Endothelial cell (in vitro differentiated cells): ENCODE results near the gene EIF6. TPM values are rescaled to one million over a fixed set of nuclear protein-coding genes. Genes with fewer than 3 reads are reported as not detected.
A peak's percentile ranks its signal among the peaks of the same experiment; 100 is the strongest.
"Not testable (repeated sequence)": the region's sequence is repeated elsewhere in the genome, so short reads cannot be mapped to it uniquely, and the experiment has no call there.

Source experiments
- DNase-seq: peaks from one replicate; pipeline ENCODE4 v3.0.0; 2021; ENCODE audit warnings: low spot score
- H3K27ac Mint-ChIP-seq: one replicate; pipeline ENCODE4 v1.8.0; 2021; ENCODE audit warnings: mixed read lengths, inconsistent platforms; ENCODE audit not compliant: unreplicated experiment
- H3K27me3 Mint-ChIP-seq: one replicate; pipeline ENCODE4 v1.8.0; 2021; ENCODE audit warnings: mild to moderate bottlenecking, moderate library complexity, mixed read lengths, inconsistent platforms; ENCODE audit not compliant: unreplicated experiment
- H3K36me3 Mint-ChIP-seq: one replicate; pipeline ENCODE4 v1.8.0; 2021; ENCODE audit warnings: mild to moderate bottlenecking, low read depth, mixed read lengths, inconsistent platforms; ENCODE audit not compliant: unreplicated experiment
- H3K4me1 Mint-ChIP-seq: one replicate; pipeline ENCODE4 v1.8.0; 2021; ENCODE audit warnings: mild to moderate bottlenecking, mixed read lengths, inconsistent platforms; ENCODE audit not compliant: unreplicated experiment
- H3K4me3 Mint-ChIP-seq: one replicate; pipeline ENCODE4 v1.8.0; 2021; ENCODE audit warnings: mild to moderate bottlenecking, mixed read lengths, inconsistent platforms; ENCODE audit not compliant: unreplicated experiment
- H3K9me3 Mint-ChIP-seq: one replicate; pipeline ENCODE4 v1.8.0; 2021; ENCODE audit warnings: mixed read lengths, inconsistent platforms; ENCODE audit not compliant: unreplicated experiment
- total RNA-seq: library from RNA; stranded (reverse); fragmentation: NEBNext Ultra II Directional; extraction: Animal tissue kit (Norgen Biotek cat#: 25700); gene quantifications from one replicate; pipeline ENCODE4 v1.2.1, GENCODE V29; 2021; ENCODE audit not compliant: unreplicated experiment
- TF ChIP-seq, protein P1 (sequence below): fragments of 200-600 bp; sonication (generic); IDR thresholded peaks from one replicate; pipeline ENCODE4 v1.5.0; 2021; ENCODE audit warnings: antibody characterized with exemption; ENCODE audit not compliant: unreplicated experiment

The EIF6 gene
- total RNA-seq, 1 donor from 2014 or later = 120 TPM

DNA sequence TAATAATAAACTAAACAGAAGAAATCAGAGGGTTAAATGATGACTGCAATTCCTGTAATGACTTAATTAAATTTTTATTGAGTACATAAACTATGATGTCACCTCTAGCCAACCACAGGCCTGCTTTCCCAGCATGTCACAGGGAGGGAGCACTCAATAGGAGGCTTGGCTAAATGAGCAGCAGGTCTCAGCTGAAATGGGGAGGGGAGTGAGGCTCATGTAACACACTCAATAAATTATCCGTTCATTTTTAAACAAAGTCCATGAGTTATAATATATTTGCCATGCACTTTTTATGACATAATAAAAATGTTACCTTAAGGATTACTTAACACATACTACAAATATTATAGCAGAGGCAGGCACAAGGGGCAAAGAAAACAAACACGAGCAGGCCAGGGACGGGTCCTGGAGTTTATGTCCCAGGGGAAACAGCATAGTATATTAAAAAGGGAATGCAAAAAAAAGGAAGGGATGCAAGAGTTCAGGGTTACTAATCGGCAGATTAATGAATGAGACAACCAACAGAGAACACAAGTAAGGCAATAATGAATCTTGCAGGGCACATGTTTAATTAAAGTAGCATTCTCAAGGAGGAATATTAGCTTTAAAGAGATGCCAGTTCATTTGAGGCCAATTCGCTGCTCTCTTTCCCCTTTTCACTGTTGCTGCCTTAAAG, 34.8 kb upstream of the EIF6 start:
- TF ChIP-seq, protein P1, sequence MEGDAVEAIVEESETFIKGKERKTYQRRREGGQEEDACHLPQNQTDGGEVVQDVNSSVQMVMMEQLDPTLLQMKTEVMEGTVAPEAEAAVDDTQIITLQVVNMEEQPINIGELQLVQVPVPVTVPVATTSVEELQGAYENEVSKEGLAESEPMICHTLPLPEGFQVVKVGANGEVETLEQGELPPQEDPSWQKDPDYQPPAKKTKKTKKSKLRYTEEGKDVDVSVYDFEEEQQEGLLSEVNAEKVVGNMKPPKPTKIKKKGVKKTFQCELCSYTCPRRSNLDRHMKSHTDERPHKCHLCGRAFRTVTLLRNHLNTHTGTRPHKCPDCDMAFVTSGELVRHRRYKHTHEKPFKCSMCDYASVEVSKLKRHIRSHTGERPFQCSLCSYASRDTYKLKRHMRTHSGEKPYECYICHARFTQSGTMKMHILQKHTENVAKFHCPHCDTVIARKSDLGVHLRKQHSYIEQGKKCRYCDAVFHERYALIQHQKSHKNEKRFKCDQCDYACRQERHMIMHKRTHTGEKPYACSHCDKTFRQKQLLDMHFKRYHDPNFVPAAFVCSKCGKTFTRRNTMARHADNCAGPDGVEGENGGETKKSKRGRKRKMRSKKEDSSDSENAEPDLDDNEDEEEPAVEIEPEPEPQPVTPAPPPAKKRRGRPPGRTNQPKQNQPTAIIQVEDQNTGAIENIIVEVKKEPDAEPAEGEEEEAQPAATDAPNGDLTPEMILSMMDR = no peak
- DNase-seq = no peak
- no peaks in the 10 kb centered on the region for H3K36me3 Mint-ChIP-seq
- H3K4me1 Mint-ChIP-seq = peaks cover 36% of the 10 kb centered on the region
- H3K27me3 Mint-ChIP-seq = no peaks in the 10 kb centered on the region
- no peak overlapping the region for H3K27ac Mint-ChIP-seq
- H3K9me3 Mint-ChIP-seq = no peaks in the 10 kb centered on the region
- H3K4me3 Mint-ChIP-seq = no peak overlapping the region

DNA sequence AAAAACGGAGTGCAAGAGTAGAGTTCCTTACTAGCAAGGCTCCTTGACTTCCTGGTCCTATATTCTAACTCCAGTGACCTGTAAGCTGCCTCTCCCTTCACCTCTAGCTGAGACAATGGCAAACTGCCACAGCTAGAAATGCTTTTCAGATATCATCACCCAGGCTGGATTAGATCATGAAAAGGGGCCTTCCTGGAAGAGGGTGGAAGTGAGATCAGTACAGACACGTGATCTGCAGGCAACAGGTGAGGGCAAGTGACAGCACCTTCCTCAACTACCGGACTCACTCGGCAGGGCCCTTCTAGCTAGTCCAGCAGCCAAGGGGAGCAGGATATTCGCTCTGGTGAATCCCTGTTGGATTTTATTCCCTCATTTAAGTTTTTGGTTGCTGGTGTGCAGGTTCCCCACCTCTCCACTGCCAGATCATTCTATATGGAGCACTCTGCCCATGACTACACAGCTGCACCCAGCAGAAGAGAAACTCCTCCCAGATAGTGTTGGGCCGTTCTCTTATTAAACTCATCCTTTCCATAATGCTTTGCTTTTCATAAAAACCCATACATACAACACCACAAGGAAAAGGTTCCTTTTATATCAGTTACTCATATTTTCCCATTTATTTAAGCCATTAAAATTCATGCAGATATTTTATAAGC, 34.1 kb upstream of the EIF6 start:
- Mint-ChIP-seq H3K36me3 (no peaks in the 10 kb centered on the region), H3K27ac (no peak overlapping the region), H3K27me3 (no peaks in the 10 kb centered on the region), H3K9me3 (no peaks in the 10 kb centered on the region), H3K4me1 (peaks cover 36% of the 10 kb centered on the region), H3K4me3 (no peak overlapping the region)
- TF ChIP-seq, protein P1 = no peak
- DNase-seq = no peak

DNA sequence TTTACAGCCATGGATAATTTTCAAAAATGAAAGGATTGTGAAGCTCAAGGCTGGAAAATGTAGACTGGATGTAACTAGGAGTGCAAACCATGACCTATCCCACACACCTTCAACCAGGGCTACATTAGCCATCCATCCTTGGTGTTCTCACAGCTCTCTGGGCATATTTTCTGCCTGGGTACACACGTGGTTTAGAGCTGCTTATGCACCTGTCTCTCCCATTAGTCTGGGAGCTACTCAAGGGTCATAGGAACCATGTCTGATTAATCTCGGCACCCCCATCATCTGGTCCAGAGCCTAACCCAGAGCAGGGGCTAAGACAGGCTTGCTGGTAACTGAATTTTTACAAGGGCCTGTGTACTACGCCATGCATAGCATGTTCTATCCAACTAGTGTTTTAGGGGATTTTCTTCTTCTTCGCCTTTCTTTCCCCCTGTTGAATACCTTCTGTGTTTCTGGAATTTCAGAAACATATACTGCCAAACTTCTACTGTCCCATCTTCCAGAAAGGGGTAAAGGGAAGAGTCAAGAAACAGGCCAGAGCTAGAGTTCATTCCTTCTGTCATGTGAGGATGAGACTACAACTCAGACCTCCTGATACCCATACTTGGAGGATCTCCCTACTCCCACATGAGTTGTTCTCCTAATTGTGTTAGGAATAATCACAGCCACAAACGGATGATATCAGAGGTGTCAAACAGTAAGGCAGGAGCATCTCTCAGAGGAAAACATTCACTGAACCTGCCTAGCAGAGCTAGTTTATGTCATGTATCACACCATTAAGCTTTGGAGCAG, 33.0 kb upstream of the EIF6 start:
- no peak overlapping the region for H3K4me3 Mint-ChIP-seq

DNA sequence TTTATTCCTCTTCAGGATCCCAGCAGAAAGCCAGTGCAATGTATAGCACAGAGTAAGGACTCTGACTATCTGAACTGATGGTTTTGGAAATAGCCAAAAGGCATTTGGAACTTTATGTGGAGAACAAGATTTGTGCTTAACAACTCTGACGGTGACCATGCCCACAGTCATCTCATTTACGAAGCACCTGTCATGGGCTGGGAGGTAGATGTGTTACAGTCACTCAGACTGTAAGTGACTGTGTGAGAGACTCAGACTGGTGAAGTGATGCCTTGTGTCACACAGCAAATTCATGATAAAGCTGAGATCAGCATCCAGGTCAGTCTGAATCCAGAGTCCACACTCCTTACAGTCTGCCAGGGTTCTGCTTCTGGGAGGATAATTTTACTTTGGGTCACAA, 31.5 kb upstream of the EIF6 start:
- no peak overlapping the region for H3K4me3 Mint-ChIP-seq
- H3K9me3 Mint-ChIP-seq = no peaks in the 10 kb centered on the region
- H3K4me1 Mint-ChIP-seq = peaks cover 44% of the 10 kb centered on the region
- TF ChIP-seq, protein P1 = no peak
- no peaks in the 10 kb centered on the region for H3K27me3 Mint-ChIP-seq
- peak overlapping the region; percentile 26 for H3K27ac Mint-ChIP-seq
- no peaks in the 10 kb centered on the region for H3K36me3 Mint-ChIP-seq
- DNase-seq = no peak

More for the DNA sequence above, 33.0 kb upstream of the EIF6 start:
- Mint-ChIP-seq H3K4me1 (peaks cover 38% of the 10 kb centered on the region), H3K27me3 (no peaks in the 10 kb centered on the region), H3K36me3 (no peaks in the 10 kb centered on the region), H3K27ac (no peak overlapping the region), H3K9me3 (no peaks in the 10 kb centered on the region)
- TF ChIP-seq, protein P1 = no peak
- no peak for DNase-seq

DNA sequence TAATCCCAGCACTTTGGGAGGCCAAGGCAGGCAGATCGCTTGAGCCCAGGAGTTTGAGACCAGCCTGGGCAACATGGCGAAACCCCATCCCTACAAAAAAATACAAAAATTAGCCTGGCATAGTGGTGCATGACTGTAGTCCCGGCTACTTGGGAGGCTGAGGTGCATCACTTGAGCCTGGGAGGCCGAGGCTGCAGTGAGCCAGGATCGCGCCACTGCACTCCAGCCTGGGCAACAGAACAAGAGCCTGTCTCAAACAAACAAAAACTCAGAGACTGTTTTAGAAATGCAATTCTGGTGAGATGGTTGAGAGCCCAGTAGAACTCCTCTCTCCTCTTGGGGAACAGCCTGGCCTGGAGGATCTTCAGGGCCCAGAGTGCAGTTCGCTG, 31.1 kb upstream of the EIF6 start:
- not testable (repeated sequence) for DNase-seq, H3K27ac Mint-ChIP-seq, H3K27me3 Mint-ChIP-seq, H3K36me3 Mint-ChIP-seq, H3K4me3 Mint-ChIP-seq, H3K9me3 Mint-ChIP-seq
- peaks cover 42% of the 10 kb centered on the region for H3K4me1 Mint-ChIP-seq
